Panc1 (cell line): Measurements from ENCODE around the gene EMILIN2. TPM values are rescaled to one million over a fixed set of nuclear protein-coding genes. Genes with fewer than 3 reads are reported as not detected.
"Not testable (repeated sequence)": the region's sequence is repeated elsewhere in the genome, so short reads cannot be mapped to it uniquely, and the experiment has no call there.

Experiments
- ATAC-seq: fragments of 200-7000 bp; cut with Tn5 transposase; 2 replicates; pipeline ENCODE4 v1.9.1; 2020; ENCODE audit warnings: mild to moderate bottlenecking, moderate library complexity
- BruUV-seq: library from RNA; stranded (reverse); fragments of 400-500 nt; replicated peaks from 2 replicates; lab custom pipeline; 2021; lab: Mats Ljungman, UMichigan
- CTCF ChIA-PET: fragments of 300-600 bp; sonication (Branson Sonifier 250); formaldehyde crosslinking; loops from one replicate; lab custom pipeline; 2022; ENCODE audit warnings: antibody characterized with exemption; lab: Charles Lee
- POLR2A ChIA-PET: fragments of 300-600 bp; sonication (Branson Sonifier 250); formaldehyde crosslinking; loops from one replicate; lab custom pipeline; 2022; ENCODE audit warnings: antibody characterized with exemption; lab: Charles Lee
- DNase-seq: peaks from one replicate; pipeline ENCODE4 v3.0.0-alpha.2; 2010; ENCODE audit warnings: low read depth, low spot score
- H3K27ac ChIP-seq: 2 replicates; pipeline ENCODE4 v1.5.1; 2011; ENCODE audit warnings: mild to moderate bottlenecking, low read length, inconsistent platforms
- H3K27me3 ChIP-seq: fragments of 200-500 bp; sonication (Bioruptor generic); 2 replicates; pipeline ENCODE4 v1.6.0; 2014; ENCODE audit warnings: low read length, inconsistent platforms; ENCODE audit not compliant: control insufficient read depth, insufficient read depth
- H3K36me3 ChIP-seq: fragments of 200-500 bp; sonication (Bioruptor generic); 2 replicates; pipeline ENCODE4 v1.5.1; 2014; ENCODE audit warnings: inconsistent platforms, mild to moderate bottlenecking, low read length, moderate library complexity; ENCODE audit not compliant: control insufficient read depth, insufficient read depth
- H3K4me1 ChIP-seq: 2 replicates; pipeline ENCODE4 v1.5.1; 2011; ENCODE audit warnings: inconsistent platforms, mild to moderate bottlenecking, low read length, moderate library complexity; ENCODE audit not compliant: control insufficient read depth, insufficient read depth
- H3K4me3 ChIP-seq, 2 experiments: 2 replicates each; pipeline ENCODE4 v1.5.1; 2011 to 2012; ENCODE audit warnings: low read depth in 2 of 2, low read length in 2 of 2, mild to moderate bottlenecking in 2 of 2, inconsistent platforms in 1 of 2, moderate library complexity in 1 of 2
- H3K9me3 ChIP-seq: fragments of 200-500 bp; sonication (Bioruptor generic); 2 replicates; pipeline ENCODE4 v1.5.1; 2014; ENCODE audit warnings: low read depth, mild to moderate bottlenecking, inconsistent platforms, low read length, moderate library complexity; ENCODE audit not compliant: control insufficient read depth, insufficient read depth
- POLR2AphosphoS5 ChIP-seq: IDR thresholded peaks from 2 replicates; pipeline ENCODE4 v1.6.1; 2012; ENCODE audit warnings: mild to moderate bottlenecking, low read depth, low read length, moderate library complexity
- SIN3A ChIP-seq: IDR thresholded peaks from 2 replicates; pipeline ENCODE4 v1.6.1; 2012; ENCODE audit warnings: low read depth, mild to moderate bottlenecking, low read length, moderate library complexity, borderline replicate concordance; ENCODE audit not compliant: insufficient read depth
- TCF7L2 ChIP-seq: IDR thresholded peaks from 2 replicates; pipeline ENCODE4 v1.6.1; 2011; ENCODE audit warnings: mild to moderate bottlenecking, low read depth, low read length, inconsistent platforms
- in situ Hi-C: cut with HindIII; loops from 2 replicates; pipeline ENCODE4 v1.10.0; 2016; ENCODE audit warnings: low sequenced_read_pairs, low pct_unique_long_range_greater_than_20kb
- intact Hi-C: fragments of 100-400 bp; cut with micrococcal nuclease; formaldehyde crosslinking; loops from one replicate; pipeline ENCODE4 v1.10.0; 2022; ENCODE audit not compliant: unreplicated experiment
- total RNA-seq: library from RNA; stranded (reverse); gene quantifications from one replicate; pipeline ENCODE4 v1.2.1, GENCODE V29; 2021; ENCODE audit not compliant: unreplicated experiment
- TF ChIP-seq, protein P1 (sequence below): fragments of 450-650 bp; IDR thresholded peaks from 2 replicates; pipeline ENCODE4 v1.5.1; 2017; ENCODE audit warnings: mild to moderate bottlenecking
- TF ChIP-seq, protein P2 (sequence below), 2 experiments: IDR thresholded peaks; 2 replicates each; pipeline ENCODE4 v1.6.1; 2011 to 2012; ENCODE audit warnings: low read depth in 2 of 2, control low read depth in 1 of 2, low read length in 1 of 2, mild to moderate bottlenecking in 1 of 2, moderate library complexity in 1 of 2; ENCODE audit not compliant: insufficient read depth in 1 of 2

The EMILIN2 gene
- total RNA-seq, 1 experiment from 2014 or later, result 18.3 TPM

DNA sequence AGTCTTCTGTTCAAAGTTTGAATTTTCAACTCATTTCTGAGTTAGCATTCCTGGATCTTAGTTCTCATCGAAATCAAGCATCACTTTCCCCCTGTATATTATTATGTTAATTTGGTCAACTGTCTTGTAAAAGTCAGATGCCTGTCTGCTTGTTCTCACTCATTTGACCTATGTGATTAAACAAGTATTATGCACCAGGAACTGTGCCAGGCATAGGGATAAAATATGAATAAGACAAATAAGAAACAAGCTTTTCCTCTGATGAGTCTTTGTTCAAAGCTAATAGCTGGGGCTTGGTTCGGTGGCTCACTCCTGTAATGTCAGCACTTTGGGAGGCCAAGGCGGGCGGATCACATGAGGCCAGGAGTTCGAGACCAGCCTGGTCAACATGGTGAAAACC, 19.7 kb upstream of the EMILIN2 start:
- Histone ChIP-seq H3K4me3 (no peak overlapping the region), H3K9me3 (no peaks in the 10 kb centered on the region), H3K36me3 (no peaks in the 10 kb centered on the region), H3K27me3 (no peaks in the 10 kb centered on the region), H3K4me1 (no peaks in the 10 kb centered on the region), H3K27ac (no peak overlapping the region)
- in situ Hi-C loops (no loop called here), intact Hi-C loops (no loop called here)
- TF ChIP-seq, protein P1, sequence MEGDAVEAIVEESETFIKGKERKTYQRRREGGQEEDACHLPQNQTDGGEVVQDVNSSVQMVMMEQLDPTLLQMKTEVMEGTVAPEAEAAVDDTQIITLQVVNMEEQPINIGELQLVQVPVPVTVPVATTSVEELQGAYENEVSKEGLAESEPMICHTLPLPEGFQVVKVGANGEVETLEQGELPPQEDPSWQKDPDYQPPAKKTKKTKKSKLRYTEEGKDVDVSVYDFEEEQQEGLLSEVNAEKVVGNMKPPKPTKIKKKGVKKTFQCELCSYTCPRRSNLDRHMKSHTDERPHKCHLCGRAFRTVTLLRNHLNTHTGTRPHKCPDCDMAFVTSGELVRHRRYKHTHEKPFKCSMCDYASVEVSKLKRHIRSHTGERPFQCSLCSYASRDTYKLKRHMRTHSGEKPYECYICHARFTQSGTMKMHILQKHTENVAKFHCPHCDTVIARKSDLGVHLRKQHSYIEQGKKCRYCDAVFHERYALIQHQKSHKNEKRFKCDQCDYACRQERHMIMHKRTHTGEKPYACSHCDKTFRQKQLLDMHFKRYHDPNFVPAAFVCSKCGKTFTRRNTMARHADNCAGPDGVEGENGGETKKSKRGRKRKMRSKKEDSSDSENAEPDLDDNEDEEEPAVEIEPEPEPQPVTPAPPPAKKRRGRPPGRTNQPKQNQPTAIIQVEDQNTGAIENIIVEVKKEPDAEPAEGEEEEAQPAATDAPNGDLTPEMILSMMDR, result no peak
- TF ChIP-seq TCF7L2, result no peak
- CTCF ChIA-PET, result interaction anchor here (0.5 kb wide), 1 partner anchor 14 kb away, joined by 3 read pairs; no protein-coding TSS in a partner anchor
- DNase-seq, result no peak
- POLR2A ChIA-PET, result no interaction called here
- BruUV-seq, result no TSS peak
- no peak for ATAC-seq

DNA sequence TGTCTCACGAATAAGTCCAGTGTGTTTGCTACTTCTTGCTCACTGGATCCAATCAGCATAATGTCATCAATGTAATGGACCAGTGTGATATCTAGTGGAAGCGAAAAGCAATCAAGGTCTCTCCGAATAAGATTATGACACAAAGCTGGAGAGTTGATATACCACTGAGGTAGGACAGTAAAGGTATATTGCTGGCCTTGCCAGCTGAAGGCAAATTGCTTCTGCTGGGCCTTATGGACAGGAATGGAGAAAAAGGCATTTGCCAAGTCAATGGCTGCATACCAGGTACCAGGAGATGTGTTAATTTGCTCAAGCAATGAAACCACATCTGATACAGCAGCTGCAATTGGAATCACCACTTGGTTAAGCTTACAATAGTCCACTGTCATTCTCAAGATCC, 10.7 kb upstream of the EMILIN2 start:
- BruUV-seq, intact Hi-C loops, ATAC-seq: not testable (repeated sequence)

DNA sequence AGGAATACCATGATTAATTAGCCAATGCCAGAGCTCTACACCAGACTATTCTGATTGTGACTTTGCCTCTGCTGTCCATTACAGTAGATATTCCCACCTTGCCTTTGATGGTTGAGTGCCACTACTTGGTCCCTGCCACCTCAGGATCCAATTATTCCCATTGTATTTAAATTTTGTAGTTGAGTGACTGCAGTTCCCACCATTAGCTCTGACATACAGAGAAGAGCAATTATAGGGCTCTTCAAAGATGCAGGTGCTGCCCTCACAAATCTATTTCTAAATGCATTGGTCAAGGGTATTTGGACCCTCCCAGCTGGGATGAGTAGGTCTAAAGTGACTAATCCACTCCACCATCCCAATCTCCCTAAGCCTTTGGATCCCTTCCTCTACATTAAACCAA, 9.5 kb upstream of the EMILIN2 start:
- POLR2A ChIA-PET, H3K9me3 ChIP-seq, in situ Hi-C loops, H3K4me3 ChIP-seq, BruUV-seq, DNase-seq, H3K36me3 ChIP-seq, intact Hi-C loops, ATAC-seq, CTCF ChIA-PET, H3K27ac ChIP-seq, H3K27me3 ChIP-seq, H3K4me1 ChIP-seq: not testable (repeated sequence)

More for the DNA sequence above, 10.7 kb upstream of the EMILIN2 start:
- POLR2A ChIA-PET, H3K4me1 ChIP-seq, H3K9me3 ChIP-seq, DNase-seq, H3K27ac ChIP-seq, CTCF ChIA-PET, in situ Hi-C loops, H3K4me3 ChIP-seq, H3K36me3 ChIP-seq, H3K27me3 ChIP-seq: not testable (repeated sequence)

DNA sequence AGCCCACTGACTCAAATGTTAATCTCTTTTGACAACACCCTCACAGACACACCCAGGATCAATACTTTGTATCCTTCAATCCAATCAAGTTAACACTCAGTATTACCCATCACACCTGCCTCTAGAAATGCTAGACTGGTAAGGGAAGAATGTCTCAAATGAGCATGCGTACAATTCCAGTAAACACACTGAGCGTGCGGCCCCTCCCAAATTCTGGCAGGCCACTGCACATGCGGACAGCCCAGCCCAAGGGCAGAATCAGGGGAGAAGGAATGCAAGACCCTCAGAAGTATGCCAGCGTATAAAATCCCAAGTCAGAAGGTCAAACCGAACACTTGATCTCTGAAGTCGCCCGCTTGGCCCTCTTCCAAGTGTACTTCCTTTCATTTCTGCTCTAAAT, 7.6 kb upstream of the EMILIN2 start:
- H3K36me3 ChIP-seq, result no peaks in the 10 kb centered on the region
- intact Hi-C loops, result no loop called here
- BruUV-seq, result no TSS peak
- in situ Hi-C loops, result no loop called here
- no peak overlapping the region for H3K4me3 ChIP-seq
- ChIA-PET POLR2A (no interaction called here), CTCF (no interaction called here)
- H3K27ac ChIP-seq, result no peak overlapping the region
- H3K9me3 ChIP-seq, result no peaks in the 10 kb centered on the region
- H3K27me3 ChIP-seq, result peaks cover 10% of the 10 kb centered on the region
- H3K4me1 ChIP-seq, result no peaks in the 10 kb centered on the region
- TF ChIP-seq, protein P1, result no peak
- TF ChIP-seq, protein P2, sequence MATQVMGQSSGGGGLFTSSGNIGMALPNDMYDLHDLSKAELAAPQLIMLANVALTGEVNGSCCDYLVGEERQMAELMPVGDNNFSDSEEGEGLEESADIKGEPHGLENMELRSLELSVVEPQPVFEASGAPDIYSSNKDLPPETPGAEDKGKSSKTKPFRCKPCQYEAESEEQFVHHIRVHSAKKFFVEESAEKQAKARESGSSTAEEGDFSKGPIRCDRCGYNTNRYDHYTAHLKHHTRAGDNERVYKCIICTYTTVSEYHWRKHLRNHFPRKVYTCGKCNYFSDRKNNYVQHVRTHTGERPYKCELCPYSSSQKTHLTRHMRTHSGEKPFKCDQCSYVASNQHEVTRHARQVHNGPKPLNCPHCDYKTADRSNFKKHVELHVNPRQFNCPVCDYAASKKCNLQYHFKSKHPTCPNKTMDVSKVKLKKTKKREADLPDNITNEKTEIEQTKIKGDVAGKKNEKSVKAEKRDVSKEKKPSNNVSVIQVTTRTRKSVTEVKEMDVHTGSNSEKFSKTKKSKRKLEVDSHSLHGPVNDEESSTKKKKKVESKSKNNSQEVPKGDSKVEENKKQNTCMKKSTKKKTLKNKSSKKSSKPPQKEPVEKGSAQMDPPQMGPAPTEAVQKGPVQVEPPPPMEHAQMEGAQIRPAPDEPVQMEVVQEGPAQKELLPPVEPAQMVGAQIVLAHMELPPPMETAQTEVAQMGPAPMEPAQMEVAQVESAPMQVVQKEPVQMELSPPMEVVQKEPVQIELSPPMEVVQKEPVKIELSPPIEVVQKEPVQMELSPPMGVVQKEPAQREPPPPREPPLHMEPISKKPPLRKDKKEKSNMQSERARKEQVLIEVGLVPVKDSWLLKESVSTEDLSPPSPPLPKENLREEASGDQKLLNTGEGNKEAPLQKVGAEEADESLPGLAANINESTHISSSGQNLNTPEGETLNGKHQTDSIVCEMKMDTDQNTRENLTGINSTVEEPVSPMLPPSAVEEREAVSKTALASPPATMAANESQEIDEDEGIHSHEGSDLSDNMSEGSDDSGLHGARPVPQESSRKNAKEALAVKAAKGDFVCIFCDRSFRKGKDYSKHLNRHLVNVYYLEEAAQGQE (IDR thresholded peaks at IDR 0.05; ENCODE audit: insufficient read depth in 1 of 2, low read depth in 2 of 2, low read length in 1 of 2), result no peak
- TF ChIP-seq POLR2AphosphoS5 (no peak), TCF7L2 (no peak), SIN3A (no peak)
- DNase-seq (no peak), ATAC-seq (no peak)
